CD14-positive monocyte (primary cell): ENCODE results near the gene DOCK4. TPM values are rescaled to one million over a fixed set of nuclear protein-coding genes. Genes with fewer than 3 reads are reported as not detected.

Source experiments
- DNase-seq, 3 donors: peaks; one replicate each; pipeline ENCODE4 v3.0.0-alpha.2; 2011 to 2022
- H2AFZ ChIP-seq: 2 replicates; pipeline ENCODE4 v1.6.0; 2012; ENCODE audit warnings: mild to moderate bottlenecking, low read depth, low read length, inconsistent platforms; ENCODE audit not compliant: insufficient read depth, poor library complexity, severe bottlenecking
- H3K27ac ChIP-seq, 2 donors: 1 replicate in 1 of 2; 2 replicates in 1 of 2; pipeline ENCODE4 v1.5.1; 2012 to 2013; ENCODE audit warnings: low read length in 2 of 2, control low read depth in 1 of 2, inconsistent platforms in 1 of 2, low read depth in 1 of 2, mild to moderate bottlenecking in 1 of 2
- H3K27me3 ChIP-seq, 2 donors: one replicate each; pipeline versions ENCODE4 v1.6.0 to v1.6.1; 2011 to 2013; ENCODE audit warnings: low read length in 2 of 2; ENCODE audit not compliant: control insufficient read depth in 2 of 2, insufficient read depth in 2 of 2
- H3K36me3 ChIP-seq, 2 donors: replicated peaks in 1 of 2; 1 replicate in 1 of 2; 2 replicates in 1 of 2; pipeline versions ENCODE4 v1.5.1 to v1.6.1; 2012 to 2013; ENCODE audit warnings: low read length in 2 of 2, control low read depth in 1 of 2, inconsistent platforms in 1 of 2, mild to moderate bottlenecking in 1 of 2; ENCODE audit not compliant: insufficient read depth in 2 of 2, control insufficient read depth in 1 of 2
- H3K4me1 ChIP-seq, 2 donors: 1 replicate in 1 of 2; 2 replicates in 1 of 2; pipeline versions ENCODE4 v1.5.1 to v1.6.1; 2012 to 2013; ENCODE audit warnings: low read length in 2 of 2, control low read depth in 1 of 2, inconsistent platforms in 1 of 2, mild to moderate bottlenecking in 1 of 2, moderate library complexity in 1 of 2; ENCODE audit not compliant: insufficient read depth in 2 of 2, control insufficient read depth in 1 of 2
- H3K4me2 ChIP-seq: replicated peaks from 2 replicates; pipeline ENCODE3; 2012; ENCODE audit warnings: low read length, moderate library complexity, mild to moderate bottlenecking; ENCODE audit not compliant: poor library complexity, severe bottlenecking; ENCODE audit errors: extremely low read depth
- H3K4me3 ChIP-seq, 3 experiments: fragments of 200-600 bp in 1 of 3; sonication (generic) in 1 of 3; replicated peaks in 1 of 3; 1 replicate in 2 of 3; 2 replicates in 1 of 3; pipeline ENCODE4 v1.5.1; 2011 to 2013; ENCODE audit warnings: low read length in 3 of 3, mild to moderate bottlenecking in 3 of 3, control low read depth in 2 of 3, low read depth in 2 of 3, inconsistent platforms in 1 of 3, moderate library complexity in 1 of 3
- H3K79me2 ChIP-seq: 2 replicates; pipeline ENCODE4 v1.6.0; 2012; ENCODE audit warnings: mild to moderate bottlenecking, control low read depth, inconsistent platforms, low read length, moderate library complexity; ENCODE audit not compliant: insufficient read depth
- H3K9ac ChIP-seq: 2 replicates; pipeline ENCODE4 v1.6.0; 2017; ENCODE audit warnings: low read length, mild to moderate bottlenecking; ENCODE audit not compliant: insufficient read depth, poor library complexity, severe bottlenecking
- H3K9me3 ChIP-seq, 2 donors: replicated peaks in 1 of 2; 1 replicate in 1 of 2; 2 replicates in 1 of 2; pipeline versions ENCODE4 v1.5.1 to v1.6.1; 2012 to 2013; ENCODE audit warnings: low read length in 2 of 2, control low read depth in 1 of 2; ENCODE audit not compliant: control insufficient read depth in 1 of 2, insufficient read depth in 1 of 2
- H4K20me1 ChIP-seq: 2 replicates; pipeline ENCODE4 v1.6.0; 2012; ENCODE audit warnings: mild to moderate bottlenecking, low read length, control low read depth, moderate library complexity; ENCODE audit not compliant: insufficient read depth
- H3K27ac Mint-ChIP-seq, 7 donors: one replicate each; pipeline ENCODE4 v1.8.0; 2020; ENCODE audit warnings: mild to moderate bottlenecking in 7 of 7, mixed read lengths in 7 of 7, moderate library complexity in 6 of 7, inconsistent platforms in 2 of 7
- H3K27me3 Mint-ChIP-seq, 3 donors: one replicate each; pipeline ENCODE4 v1.8.0; 2021 to 2022; ENCODE audit warnings: low read depth in 3 of 3, mild to moderate bottlenecking in 3 of 3, mixed read lengths in 3 of 3, moderate library complexity in 3 of 3, inconsistent platforms in 1 of 3
- H3K36me3 Mint-ChIP-seq, 2 donors: one replicate each; pipeline ENCODE4 v1.8.0; 2020; ENCODE audit warnings: mixed read lengths in 2 of 2, inconsistent platforms in 1 of 2, mild to moderate bottlenecking in 1 of 2
- H3K4me1 Mint-ChIP-seq: one replicate; pipeline ENCODE4 v1.8.0; 2020; ENCODE audit warnings: mild to moderate bottlenecking, mixed read lengths
- H3K4me3 Mint-ChIP-seq, 2 donors: one replicate each; pipeline ENCODE4 v1.8.0; 2020; ENCODE audit warnings: mild to moderate bottlenecking in 2 of 2, mixed read lengths in 2 of 2, moderate library complexity in 1 of 2
- H3K9me3 Mint-ChIP-seq, 7 donors: one replicate each; pipeline ENCODE4 v1.8.0; 2020 to 2022; ENCODE audit warnings: mixed read lengths in 7 of 7, mild to moderate bottlenecking in 6 of 7, moderate library complexity in 6 of 7, inconsistent platforms in 2 of 7
- CTCF ChIP-seq: fragments of 200-600 bp; IDR thresholded peaks from one replicate; pipeline ENCODE4 v1.8.0; 2022; ENCODE audit warnings: antibody characterized with exemption, mild to moderate bottlenecking
- WGBS: methylation state at CpG from one replicate; pipeline ENCODE4 v1.1.5; 2013; ENCODE audit warnings: missing lambda C conversion rate; ENCODE audit not compliant: insufficient coverage; 5-methylcytosine and 5-hydroxymethylcytosine counted together
- intact Hi-C, 2 donors: fragments of 100-400 bp; cut with micrococcal nuclease; formaldehyde crosslinking; loops; one replicate each; pipeline versions ENCODE4 v1.15.0 to v1.15.1; 2023
- polyA plus RNA-seq, 3 donors: library from polyadenylated mRNA; depleted of rRNA in 1 of 3; unstranded in 2 of 3; stranded (reverse) in 1 of 3; fragments of 300-500 nt in 2 of 3; fragments of >200 nt in 1 of 3; fragmentation: Illumina TruSeq in 2 of 3; gene quantifications; 1 replicate in 2 of 3; 2 replicates in 1 of 3; pipeline ENCODE4 v1.2.3, GENCODE V29; 2012 to 2021

The DOCK4 gene
- polyA plus RNA-seq, 3 donors, result 1.3 to 5.0 (median 2.7) TPM

GRCh38 chr7:112137141-112138101 lies 68.8 kb downstream of the DOCK4 start:
- no peak overlapping the region for H3K27ac Mint-ChIP-seq
- H3K4me3 Mint-ChIP-seq, result no peak overlapping the region
- Histone ChIP-seq H3K27me3 (no peaks in the 10 kb centered on the region), H3K27ac (no peak overlapping the region), H3K9me3 (no peaks in the 10 kb centered on the region), H3K9ac (no peak overlapping the region), H2AFZ (no peak overlapping the region), H3K36me3 (no peaks in the 10 kb centered on the region), H3K79me2 (no peaks in the 10 kb centered on the region), H3K4me3 (no peak overlapping the region), H4K20me1 (no peaks in the 10 kb centered on the region), H3K4me2 (no peak overlapping the region), H3K4me1 (no peaks in the 10 kb centered on the region)
- no peaks in the 10 kb centered on the region for H3K36me3 Mint-ChIP-seq
- intact Hi-C loops, result no loop called here
- WGBS, result 90% methylated on average over 2 of the region's 3 CpGs
- H3K27me3 Mint-ChIP-seq, result no peaks in the 10 kb centered on the region
- TF ChIP-seq CTCF, result no peak
- H3K9me3 Mint-ChIP-seq, result no peaks in the 10 kb centered on the region
- H3K4me1 Mint-ChIP-seq, result no peaks in the 10 kb centered on the region
- DNase-seq, result no peak

- H3K27me3 ChIP-seq, result no peaks in the 10 kb centered on the region
- intact Hi-C loops, result no loop called here
- TF ChIP-seq CTCF, result no peak
- H3K4me2 ChIP-seq, result no peak overlapping the region
- H3K79me2 ChIP-seq, result no peaks in the 10 kb centered on the region
- Mint-ChIP-seq H3K27me3 (no peaks in the 10 kb centered on the region), H3K36me3 (no peaks in the 10 kb centered on the region), H3K27ac (no peak overlapping the region), H3K9me3 (peaks cover 0 to 2% (median 0%) of the 10 kb centered on the region in 7 donors), H3K4me3 (no peak overlapping the region), H3K4me1 (no peaks in the 10 kb centered on the region)
- H2AFZ ChIP-seq, result no peak overlapping the region
- no peaks in the 10 kb centered on the region for H3K9me3 ChIP-seq
- H3K4me1 ChIP-seq, result no peaks in the 10 kb centered on the region
- no peaks in the 10 kb centered on the region for H3K36me3 ChIP-seq
- no peak overlapping the region for H3K9ac ChIP-seq
- no peak overlapping the region for H3K27ac ChIP-seq
- H4K20me1 ChIP-seq, result no peaks in the 10 kb centered on the region
- no CpG with 5 or more reads among the region's 4 CpGs for WGBS
- no peak overlapping the region for H3K4me3 ChIP-seq
- DNase-seq, result no peak
Measured at GRCh38 chr7:112136271-112137008, 69.8 kb downstream of the DOCK4 start.
